ENCODE data around the gene LRP1. TPM values are rescaled to one million over a fixed set of nuclear protein-coding genes. Genes with fewer than 3 reads are reported as not detected.

The LRP1 gene
- total RNA-seq, 3 donors from 2014 or later (not counting 1 experiment from before 2014, with no cell fraction given): 6.7 to 13.1 (median 9.5) TPM

DNA sequence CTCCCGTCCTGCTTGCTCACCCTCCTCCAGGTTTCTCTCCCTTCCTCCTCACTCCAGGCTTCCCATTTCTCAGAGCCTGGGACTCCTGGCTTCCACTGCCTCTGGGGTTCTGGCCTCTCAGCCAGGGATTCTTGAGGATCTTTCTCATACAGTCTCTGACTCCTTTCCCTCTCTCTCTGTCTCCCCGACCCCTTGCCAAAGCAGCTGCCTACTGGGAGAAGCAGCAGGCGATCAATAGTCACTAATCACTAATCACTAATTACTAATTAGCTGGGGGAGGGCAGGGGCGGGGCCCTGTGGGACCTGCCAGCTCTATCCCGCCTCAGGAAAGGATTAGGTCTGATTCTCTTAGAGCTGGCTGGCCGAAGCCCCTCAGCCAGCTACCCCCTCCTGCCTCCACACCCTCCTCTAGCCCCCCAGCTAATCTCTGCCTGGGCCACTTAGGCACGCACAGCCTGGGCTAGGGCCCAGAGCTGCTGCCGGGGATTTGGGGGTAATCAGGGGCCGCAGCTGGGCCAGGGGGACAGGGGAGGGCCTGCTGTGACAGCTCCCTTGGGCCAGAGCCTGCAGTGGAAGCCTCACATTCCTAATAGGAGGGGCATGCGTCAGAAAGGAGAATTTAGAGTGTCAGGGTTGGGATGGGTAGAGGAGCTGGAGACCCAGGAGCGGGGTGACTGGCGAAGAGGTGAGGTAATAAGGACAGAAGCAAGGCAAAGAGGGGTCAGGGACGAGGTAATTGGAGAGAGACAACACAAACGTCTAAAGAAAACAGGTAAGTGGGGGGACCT, 91.1 kb downstream of the LRP1 start:
- peaks cover 73% of the 10 kb centered on the region for H3K4me1 ChIP-seq (ENCODE audit: control insufficient read depth, insufficient read depth, low read length)
- intact Hi-C loops (cut with micrococcal nuclease): no loop called here

DNA sequence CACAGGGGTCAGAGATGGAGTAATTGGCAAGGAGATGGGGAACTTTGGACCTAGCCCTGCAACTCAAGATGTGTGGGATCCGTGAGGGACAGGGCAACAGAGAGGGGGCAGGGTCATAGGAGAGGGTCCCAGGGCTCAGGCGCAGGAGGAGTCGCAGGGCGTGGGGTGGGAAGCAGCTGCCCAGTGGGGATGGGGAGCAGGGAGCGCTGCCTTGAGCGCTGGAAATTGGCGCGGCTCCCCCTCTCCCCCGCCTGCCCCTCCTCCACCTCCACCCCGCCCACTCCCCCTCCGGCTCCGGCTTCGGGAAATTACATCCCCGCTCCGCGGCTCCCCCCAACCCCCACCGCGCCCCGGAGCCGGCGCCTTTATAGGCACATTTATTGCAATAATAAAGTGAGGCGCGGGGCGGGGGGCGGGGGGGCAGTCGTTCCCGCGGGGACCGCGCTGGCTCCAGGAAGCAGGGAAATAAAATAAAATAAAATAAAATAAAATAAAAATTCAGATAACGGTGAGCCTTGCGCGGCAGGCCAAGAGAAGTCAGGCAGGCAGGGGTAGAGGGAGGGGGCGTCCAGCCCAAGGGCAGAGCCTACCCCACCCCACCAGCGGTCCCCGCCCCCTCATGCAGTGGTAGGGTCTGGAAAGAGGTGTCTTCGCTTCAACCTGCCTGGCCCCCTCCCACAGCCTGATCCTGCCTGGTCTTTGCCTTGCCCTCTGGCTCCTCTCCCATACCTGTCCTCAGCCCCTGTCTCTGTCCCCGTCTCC, 91.9 kb downstream of the LRP1 start:
- TF ChIP-seq, protein P1, sequence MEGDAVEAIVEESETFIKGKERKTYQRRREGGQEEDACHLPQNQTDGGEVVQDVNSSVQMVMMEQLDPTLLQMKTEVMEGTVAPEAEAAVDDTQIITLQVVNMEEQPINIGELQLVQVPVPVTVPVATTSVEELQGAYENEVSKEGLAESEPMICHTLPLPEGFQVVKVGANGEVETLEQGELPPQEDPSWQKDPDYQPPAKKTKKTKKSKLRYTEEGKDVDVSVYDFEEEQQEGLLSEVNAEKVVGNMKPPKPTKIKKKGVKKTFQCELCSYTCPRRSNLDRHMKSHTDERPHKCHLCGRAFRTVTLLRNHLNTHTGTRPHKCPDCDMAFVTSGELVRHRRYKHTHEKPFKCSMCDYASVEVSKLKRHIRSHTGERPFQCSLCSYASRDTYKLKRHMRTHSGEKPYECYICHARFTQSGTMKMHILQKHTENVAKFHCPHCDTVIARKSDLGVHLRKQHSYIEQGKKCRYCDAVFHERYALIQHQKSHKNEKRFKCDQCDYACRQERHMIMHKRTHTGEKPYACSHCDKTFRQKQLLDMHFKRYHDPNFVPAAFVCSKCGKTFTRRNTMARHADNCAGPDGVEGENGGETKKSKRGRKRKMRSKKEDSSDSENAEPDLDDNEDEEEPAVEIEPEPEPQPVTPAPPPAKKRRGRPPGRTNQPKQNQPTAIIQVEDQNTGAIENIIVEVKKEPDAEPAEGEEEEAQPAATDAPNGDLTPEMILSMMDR (IDR thresholded peaks at IDR 0.05): no peak
- H3K27ac ChIP-seq (ENCODE audit: low read length): no peak overlapping the region
- H3K4me1 ChIP-seq (ENCODE audit: control insufficient read depth, insufficient read depth, low read length): peaks cover 72% of the 10 kb centered on the region
- H3K4me3 ChIP-seq (ENCODE audit: low read length): no peak overlapping the region
- 5% methylated on average over 28 of the region's 38 CpGs for WGBS (ENCODE audit: insufficient coverage)
- Mint-ChIP-seq H3K4me3 (no peak overlapping the region), H3K27me3 (ENCODE audit: low read depth in 2 of 2) (peaks cover 59 to 75% of the 10 kb centered on the region in 2 donors), H3K36me3 (no peaks in the 10 kb centered on the region), H3K9me3 (no peaks in the 10 kb centered on the region), H3K27ac (peak overlapping the region in 1 of 2 donors; percentile 65), H3K4me1 (peaks cover 49 to 82% of the 10 kb centered on the region in 2 donors)
- intact Hi-C loops (cut with micrococcal nuclease): no loop called here
- H3K27me3 ChIP-seq (ENCODE audit: control insufficient read depth, insufficient read depth, low read length): peaks cover 72% of the 10 kb centered on the region
- ATAC-seq (no peak), DNase-seq (no peak)
- H3K36me3 ChIP-seq (ENCODE audit: control insufficient read depth, insufficient read depth, low read length): no peaks in the 10 kb centered on the region
- no peaks in the 10 kb centered on the region for H3K9me3 ChIP-seq (ENCODE audit: control insufficient read depth, insufficient read depth, low read length)

More for the DNA sequence above, 91.1 kb downstream of the LRP1 start:
- Histone ChIP-seq H3K9me3 (ENCODE audit: control insufficient read depth, insufficient read depth, low read length) (no peaks in the 10 kb centered on the region), H3K27ac (ENCODE audit: low read length) (no peak overlapping the region), H3K4me3 (ENCODE audit: low read length) (no peak overlapping the region), H3K27me3 (ENCODE audit: control insufficient read depth, insufficient read depth, low read length) (peaks cover 74% of the 10 kb centered on the region), H3K36me3 (ENCODE audit: control insufficient read depth, insufficient read depth, low read length) (no peaks in the 10 kb centered on the region)
- H3K4me1 Mint-ChIP-seq: peaks cover 50 to 84% of the 10 kb centered on the region in 2 donors
- H3K27ac Mint-ChIP-seq: peak overlapping the region in 1 of 2 donors; percentile 12
- DNase-seq: no peak
- no peaks in the 10 kb centered on the region for H3K9me3 Mint-ChIP-seq
- H3K36me3 Mint-ChIP-seq: no peaks in the 10 kb centered on the region
- no peak overlapping the region for H3K4me3 Mint-ChIP-seq
- peaks cover 67 to 83% of the 10 kb centered on the region in 2 donors for H3K27me3 Mint-ChIP-seq (ENCODE audit: low read depth in 2 of 2)
- no peak for ATAC-seq
- TF ChIP-seq, protein P1 (IDR thresholded peaks at IDR 0.05): no peak
- 60% methylated on average over 14 of the region's 14 CpGs for WGBS (ENCODE audit: insufficient coverage)

DNA sequence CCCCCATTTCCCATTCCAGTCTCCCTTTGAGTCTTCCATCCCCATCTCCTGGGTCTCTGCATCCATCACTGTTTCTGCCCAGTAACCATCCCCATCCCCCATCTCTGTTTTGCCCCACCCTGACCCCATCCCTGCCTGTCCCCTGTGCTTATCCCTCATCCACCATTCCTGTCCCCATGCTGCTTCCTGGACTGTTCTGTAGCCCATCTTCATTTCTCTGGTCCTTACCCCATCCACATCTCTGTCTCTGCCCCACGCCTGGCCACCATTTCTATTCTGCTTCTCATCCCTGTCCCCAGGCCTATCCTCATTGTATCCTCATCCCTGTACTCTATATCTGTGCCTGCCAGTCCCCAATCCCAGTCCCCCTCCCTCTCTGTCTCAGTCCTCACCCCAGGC, 92.5 kb downstream of the LRP1 start:
- H3K4me3 ChIP-seq (ENCODE audit: low read length): no peak overlapping the region
- no peak overlapping the region for H3K27ac ChIP-seq (ENCODE audit: low read length)
- 36% methylated on average over 1 of the region's 1 CpG for WGBS (ENCODE audit: insufficient coverage)
- Mint-ChIP-seq H3K4me3 (peak overlapping the region; percentile 3), H3K27me3 (ENCODE audit: low read depth in 2 of 2) (peaks cover 53 to 74% of the 10 kb centered on the region in 2 donors), H3K4me1 (peaks cover 43 to 81% of the 10 kb centered on the region in 2 donors), H3K27ac (peak overlapping the region in 1 of 2 donors; percentile 65), H3K9me3 (no peaks in the 10 kb centered on the region), H3K36me3 (no peaks in the 10 kb centered on the region)
- no peak for DNase-seq
- TF ChIP-seq, protein P1 (IDR thresholded peaks at IDR 0.05): no peak
- no peaks in the 10 kb centered on the region for H3K36me3 ChIP-seq (ENCODE audit: control insufficient read depth, insufficient read depth, low read length)
- ATAC-seq: no peak
- H3K4me1 ChIP-seq (ENCODE audit: control insufficient read depth, insufficient read depth, low read length): peaks cover 72% of the 10 kb centered on the region
- intact Hi-C loops (cut with micrococcal nuclease): no loop called here
- no peaks in the 10 kb centered on the region for H3K9me3 ChIP-seq (ENCODE audit: control insufficient read depth, insufficient read depth, low read length)
- H3K27me3 ChIP-seq (ENCODE audit: control insufficient read depth, insufficient read depth, low read length): peaks cover 72% of the 10 kb centered on the region
